GM13977 (cell line): ENCODE measurements around the gene NBAS.

Experiments used
- DNase-seq: peaks from one replicate; pipeline ENCODE4 v3.0.0; 2012; ENCODE audit warnings: low spot score
- CTCF ChIP-seq: IDR thresholded peaks from 2 replicates; pipeline ENCODE4 v1.5.1; 2012; ENCODE audit warnings: mild to moderate bottlenecking, control low read depth; ENCODE audit not compliant: insufficient read depth; ENCODE audit errors: extremely low read depth, missing control alignments
- in situ Hi-C: fragments of 300-500 bp; cut with MboI; formaldehyde crosslinking; loops from one replicate; pipeline ENCODE4 v1.12.0; 2022; ENCODE audit warnings: low sequenced_read_pairs, low pct_unique_long_range_greater_than_20kb, mixed read lengths, inconsistent platforms; ENCODE audit not compliant: unreplicated experiment

NBAS gene

GRCh38 chr2:15596350-15596749 is 35.2 kb upstream of the NBAS start:
- in situ Hi-C loops: loop anchor here (25.0 kb wide), 1 partner anchor 1309 kb away; no protein-coding TSS in a partner anchor

GRCh38 chr2:15595936-15596335 is 34.8 kb upstream of the NBAS start:
- in situ Hi-C loops: loop anchor here (25.0 kb wide), 1 partner anchor 1309 kb away; no protein-coding TSS in a partner anchor
- TF ChIP-seq CTCF: no peak
- no peak for DNase-seq

More at GRCh38 chr2:15596350-15596749, 35.2 kb upstream of the NBAS start:
- DNase-seq: no peak
- no peak for TF ChIP-seq CTCF

- in situ Hi-C loops: loop anchor here (25.0 kb wide), 1 partner anchor 1308 kb away; no protein-coding TSS in a partner anchor
- no peak for DNase-seq
- no peak for TF ChIP-seq CTCF
These were observed 34.3 kb upstream of the NBAS start for GRCh38 chr2:15595342-15595905.

GRCh38 chr2:15594291-15595256 is 33.4 kb upstream of the NBAS start:
- DNase-seq: no peak
- no peak for TF ChIP-seq CTCF
- in situ Hi-C loops: loop anchor here (25.0 kb wide), 1 partner anchor 1307 kb away; no protein-coding TSS in a partner anchor

GRCh38 chr2:15593327-15593705 is 32.2 kb upstream of the NBAS start:
- no peak for DNase-seq
- in situ Hi-C loops: loop anchor here (25.0 kb wide), 1 partner anchor 1306 kb away; no protein-coding TSS in a partner anchor
- no peak for TF ChIP-seq CTCF

GRCh38 chr2:15591692-15592463 is 30.7 kb upstream of the NBAS start, which contains the start of gene DDX1:
Gene DDX1 (plus strand): TSS chr2:15591868. CDS start chr2:15591934, 66 bp downstream.
- in situ Hi-C loops: loop anchor here (25.0 kb wide), 1 partner anchor 1305 kb away; no protein-coding TSS in a partner anchor
- TF ChIP-seq CTCF: no peak
- peak; percentile 84 for DNase-seq
